Upper lobe of left lung (tissue), 4 donors: ENCODE measurements around the gene CDK10.

ENCODE experiments used
- POLR2A ChIP-seq, 4 donors: fragments of 450-650 bp; IDR thresholded peaks; one replicate each; pipeline ENCODE4 v1.5.1; 2016 to 2017; ENCODE audit warnings: antibody characterized with exemption in 4 of 4, mild to moderate bottlenecking in 2 of 4
- POLR2AphosphoS5 ChIP-seq, 2 donors: sonication (generic); formaldehyde crosslinking; IDR thresholded peaks; one replicate each; pipeline ENCODE4 v1.5.1; 2017; ENCODE audit warnings: antibody characterized with exemption in 2 of 2

DNA sequence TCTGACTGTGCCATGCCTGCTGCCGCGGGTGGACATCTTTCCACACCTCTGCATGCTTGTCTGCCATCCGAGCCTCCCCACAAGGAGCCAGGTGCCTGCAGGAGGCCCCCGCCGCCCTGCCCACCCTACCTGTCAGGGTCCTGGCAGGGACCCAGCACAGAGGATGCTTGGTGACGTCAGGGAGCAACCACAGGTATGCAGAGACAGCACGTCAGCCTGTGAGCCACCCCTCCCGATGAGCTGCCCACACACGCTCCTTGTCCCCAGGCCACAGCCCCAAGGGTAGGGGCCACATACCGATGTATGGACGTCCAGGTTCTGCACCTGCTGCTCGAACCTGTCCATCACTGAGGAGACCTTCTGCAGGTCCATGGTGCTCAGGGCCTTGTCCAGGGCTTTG lies 39.6 kb upstream of the CDK10 start:
- TF ChIP-seq POLR2AphosphoS5 (IDR thresholded peaks at IDR 0.05) (no peak), POLR2A (IDR thresholded peaks at IDR 0.05) (no peak)
